Measurements from ENCODE around the gene MYO1D.

MYO1D gene

DNA sequence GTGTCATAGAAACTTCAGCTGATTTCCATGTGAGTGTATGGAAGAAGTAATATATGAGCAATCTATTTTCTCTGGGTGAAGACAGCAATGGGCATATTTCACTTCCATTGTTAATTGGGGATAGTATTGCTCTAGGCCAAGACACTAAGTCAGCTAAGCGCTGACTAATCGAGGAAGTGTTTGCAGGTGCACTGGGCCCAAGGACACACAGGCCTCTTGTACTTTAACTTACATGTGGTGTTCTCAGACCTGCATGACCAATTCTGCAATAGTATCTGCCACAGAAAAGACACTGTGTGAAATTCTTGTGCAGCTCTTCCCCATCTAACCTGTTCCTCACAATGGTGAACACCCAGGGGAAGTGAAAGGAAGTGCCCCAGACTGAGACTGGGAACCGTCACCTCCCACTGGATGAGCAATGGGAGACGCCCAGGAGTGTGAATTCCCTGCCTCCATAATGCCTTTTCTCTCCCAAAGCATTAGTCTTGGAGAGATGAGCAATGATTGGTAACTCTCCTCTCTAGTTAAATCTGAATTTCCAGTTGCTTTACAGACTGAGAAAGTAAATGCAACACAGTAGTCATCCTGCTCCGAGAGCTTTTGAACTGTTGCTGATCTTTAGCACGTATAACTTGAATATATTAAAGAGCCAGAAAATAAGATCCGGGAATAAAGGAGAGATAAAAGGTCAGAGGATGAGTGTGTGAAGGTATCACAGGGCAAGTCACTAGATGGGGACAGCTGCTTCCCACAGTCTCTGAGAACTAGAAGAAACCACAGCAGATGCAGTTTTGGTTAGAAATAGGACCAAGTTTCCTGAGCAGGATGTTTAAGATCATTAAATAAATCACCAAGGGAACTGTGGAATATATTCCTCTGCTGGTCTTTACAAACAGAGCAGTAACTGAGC is 307.5 kb downstream of the MYO1D start:
- no peak for DNase-seq (ENCODE audit: low spot score)

DNA sequence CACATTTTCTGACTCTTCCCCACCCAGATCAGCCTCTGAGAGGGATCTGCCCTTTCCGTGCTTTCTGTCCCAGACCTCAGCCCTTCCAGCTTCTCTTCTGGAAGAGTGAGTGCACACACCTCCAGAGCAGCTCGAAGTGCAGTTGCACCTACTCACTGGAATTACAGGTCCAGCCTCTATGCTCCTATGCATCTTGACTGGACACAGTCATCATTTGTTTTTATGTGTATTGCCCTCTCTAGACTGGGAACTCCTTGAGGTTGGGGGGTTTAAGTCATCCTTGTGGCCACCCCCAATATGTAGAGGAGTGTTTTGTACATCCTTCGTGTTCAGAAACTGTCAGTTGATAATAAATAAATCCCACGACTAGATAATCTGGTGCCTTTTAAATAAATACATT is 308.2 kb downstream of the MYO1D start:
- no peak for DNase-seq (ENCODE audit: low spot score)

DNA sequence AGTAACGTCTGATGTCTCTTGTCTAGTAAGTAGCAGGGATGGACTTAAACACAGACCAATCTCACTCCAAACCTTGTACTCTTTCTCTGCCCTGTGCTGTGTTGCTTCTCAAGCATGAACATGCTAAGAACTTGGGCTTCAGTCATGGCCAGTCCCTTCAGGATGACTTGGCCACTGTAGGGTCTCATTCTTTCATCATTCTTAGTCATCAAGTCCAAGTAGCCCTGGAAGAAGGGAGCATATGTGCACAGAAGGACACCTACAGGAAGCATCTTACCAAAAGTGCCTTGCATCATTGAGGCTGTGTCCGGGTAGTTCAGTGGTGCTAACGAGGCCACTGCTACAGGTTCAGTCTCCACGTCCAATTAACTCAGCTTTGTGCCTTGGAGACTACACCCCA is 309.4 kb downstream of the MYO1D start:
- no peak for DNase-seq (ENCODE audit: low spot score)

DNA sequence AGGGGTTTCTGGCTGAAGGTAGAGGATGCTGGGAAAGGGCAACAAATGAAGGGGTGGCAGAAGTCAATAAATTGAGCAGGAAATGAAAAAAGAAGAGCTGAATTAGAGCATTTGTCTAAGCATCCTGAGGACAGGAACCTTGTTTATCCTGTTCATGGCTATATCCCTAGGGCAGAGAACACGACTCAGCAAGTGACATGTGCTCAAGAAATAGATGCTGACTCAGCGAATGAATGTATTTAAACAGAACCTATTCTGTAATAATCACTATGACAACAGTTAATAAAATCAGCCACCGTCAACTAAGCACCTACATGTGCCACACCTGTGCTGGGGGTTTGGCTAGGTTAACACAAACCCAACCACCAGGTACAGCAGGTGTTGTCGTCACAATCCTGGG is 309.8 kb downstream of the MYO1D start:
- no peak for DNase-seq (ENCODE audit: low spot score)

DNA sequence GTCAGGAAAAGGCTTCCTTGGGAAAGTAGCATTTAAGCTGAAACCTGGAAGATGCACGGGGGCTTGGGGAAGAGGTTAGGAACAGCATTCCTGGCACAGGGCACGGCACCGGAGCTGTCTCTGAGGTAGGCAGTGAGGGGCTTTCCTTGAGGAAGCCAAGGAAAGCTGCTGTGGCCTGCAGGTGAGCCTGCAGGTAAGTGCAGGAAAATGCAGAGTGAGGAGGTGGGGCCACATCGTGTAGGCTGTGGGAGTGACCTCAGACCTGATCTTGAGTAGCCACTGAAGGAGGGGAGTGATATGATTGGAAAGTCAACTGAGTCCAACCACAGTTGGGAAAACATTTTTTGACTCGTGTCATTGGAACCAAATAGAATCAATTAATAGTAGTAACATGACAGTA is 310.6 kb downstream of the MYO1D start:
- no peak for DNase-seq (ENCODE audit: low spot score)

DNA sequence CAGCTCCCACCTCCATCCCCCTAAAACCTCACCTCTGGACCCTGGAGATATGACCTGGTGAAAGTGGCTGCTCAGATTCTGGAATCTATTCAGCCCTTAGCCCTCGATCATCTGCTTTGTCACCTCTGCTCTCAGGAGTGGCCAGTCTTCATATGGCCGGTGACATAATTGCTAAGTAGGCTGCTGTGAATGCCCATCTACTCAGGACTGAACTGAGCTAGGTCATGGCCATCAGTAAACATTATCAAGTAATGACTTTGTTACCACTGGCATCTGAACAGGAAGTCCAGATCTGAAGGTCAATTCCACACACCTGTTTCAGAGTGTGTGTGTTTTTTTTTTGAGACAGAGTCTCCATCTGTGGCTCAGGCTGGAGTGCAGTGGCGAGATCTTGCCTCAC is 311.5 kb downstream of the MYO1D start:
- DNase-seq (ENCODE audit: low spot score) = no peak

DNA sequence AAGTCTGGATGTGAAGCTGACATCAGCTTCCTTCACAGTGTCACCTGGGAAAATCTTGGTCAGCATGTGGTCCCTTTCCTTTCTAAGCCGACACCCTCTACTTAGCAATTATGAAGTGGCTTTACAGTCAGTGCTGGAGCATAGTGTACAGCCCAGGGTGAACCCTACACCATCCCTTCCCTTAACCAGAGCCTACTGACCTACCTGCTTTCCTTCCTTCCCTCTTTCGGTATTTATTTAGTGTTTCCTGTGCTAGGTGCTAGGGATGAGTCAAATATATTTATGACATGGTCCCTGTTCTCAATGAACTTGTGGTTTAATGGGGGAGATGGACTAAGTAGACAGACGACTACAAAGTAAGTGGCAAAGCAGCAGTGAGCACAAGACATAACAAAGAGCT is 312.6 kb downstream of the MYO1D start:
- no peak for DNase-seq (ENCODE audit: low spot score)

DNA sequence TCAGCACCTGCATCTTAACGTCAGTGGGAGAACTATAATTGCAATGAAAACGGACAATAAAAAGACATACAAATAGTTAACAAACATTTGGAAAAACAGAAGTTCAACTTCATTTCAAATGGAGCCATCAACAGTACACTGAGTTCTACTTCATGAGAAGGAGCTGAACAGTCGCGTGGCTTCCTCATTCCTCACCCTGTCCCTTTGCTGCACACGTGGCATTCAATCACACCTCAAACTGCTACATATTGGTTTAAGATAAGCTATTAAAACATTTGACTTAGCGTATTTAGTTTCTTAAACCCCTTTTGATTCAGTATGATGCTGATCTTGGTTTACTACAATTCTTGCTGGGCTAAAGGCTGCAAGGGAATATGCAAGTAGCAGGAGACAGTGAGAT is 313.3 kb downstream of the MYO1D start:
- no peak for DNase-seq (ENCODE audit: low spot score)

DNA sequence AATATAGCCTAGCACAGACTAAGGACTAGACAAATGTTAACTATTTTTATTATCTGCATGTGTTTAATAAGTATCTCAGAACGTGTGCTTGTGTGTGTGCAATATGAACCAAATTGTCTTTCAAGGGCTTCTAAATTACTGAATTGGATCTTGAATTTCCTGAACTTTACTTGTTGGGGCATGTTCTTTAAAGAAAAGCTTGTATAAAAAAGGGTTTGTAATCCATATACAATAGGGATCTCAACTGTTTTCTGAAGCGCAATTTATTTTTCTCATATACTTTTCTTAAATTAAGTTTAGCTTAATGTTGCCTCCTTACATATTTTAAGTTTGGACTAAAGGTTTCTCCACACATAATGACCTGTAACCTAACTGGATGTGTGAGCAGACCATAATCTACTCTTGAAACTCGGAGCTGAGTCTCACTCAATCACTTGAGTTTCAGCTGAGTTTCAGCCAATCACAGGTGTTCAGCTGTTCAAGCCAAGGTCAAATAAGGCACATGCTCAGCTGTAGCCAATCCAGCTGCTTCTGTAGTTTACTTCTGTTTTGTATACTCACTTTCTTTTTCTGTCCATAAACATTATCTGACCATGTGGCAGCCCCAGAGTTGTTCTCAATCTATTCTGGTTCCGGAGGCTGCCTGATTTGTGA is 317.8 kb downstream of the MYO1D start:
- DNase-seq (ENCODE audit: low spot score) = no peak

DNA sequence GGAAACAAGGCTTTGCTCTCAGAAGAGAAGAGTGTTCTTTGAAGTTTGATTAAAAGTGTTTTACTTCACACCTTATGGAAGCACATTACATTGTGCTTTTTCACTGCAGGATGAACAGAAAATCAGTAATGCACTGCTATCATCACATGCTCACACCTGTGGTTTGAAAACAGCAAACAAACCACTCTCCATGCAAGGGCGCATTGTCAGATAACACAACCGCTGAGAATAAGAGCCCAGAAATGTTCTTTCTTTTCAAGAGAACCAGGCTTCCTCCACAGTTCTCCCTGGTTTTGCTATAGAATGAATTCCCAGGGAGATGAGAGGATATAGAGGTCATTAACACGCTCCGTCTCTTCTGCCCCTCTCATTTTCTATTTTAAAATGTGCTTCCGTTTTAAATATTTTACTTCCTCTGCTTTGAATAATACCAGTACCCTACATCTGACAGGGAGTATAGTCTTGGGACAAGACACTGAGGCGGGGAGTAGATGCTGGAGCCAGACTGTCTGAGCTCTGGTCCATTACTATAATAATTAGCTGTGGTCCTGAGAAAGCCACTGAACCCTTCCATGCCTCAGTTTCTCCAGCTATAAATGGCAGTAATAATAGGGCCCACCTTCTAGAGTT is 318.5 kb downstream of the MYO1D start:
- DNase-seq (ENCODE audit: low spot score) = no peak

DNA sequence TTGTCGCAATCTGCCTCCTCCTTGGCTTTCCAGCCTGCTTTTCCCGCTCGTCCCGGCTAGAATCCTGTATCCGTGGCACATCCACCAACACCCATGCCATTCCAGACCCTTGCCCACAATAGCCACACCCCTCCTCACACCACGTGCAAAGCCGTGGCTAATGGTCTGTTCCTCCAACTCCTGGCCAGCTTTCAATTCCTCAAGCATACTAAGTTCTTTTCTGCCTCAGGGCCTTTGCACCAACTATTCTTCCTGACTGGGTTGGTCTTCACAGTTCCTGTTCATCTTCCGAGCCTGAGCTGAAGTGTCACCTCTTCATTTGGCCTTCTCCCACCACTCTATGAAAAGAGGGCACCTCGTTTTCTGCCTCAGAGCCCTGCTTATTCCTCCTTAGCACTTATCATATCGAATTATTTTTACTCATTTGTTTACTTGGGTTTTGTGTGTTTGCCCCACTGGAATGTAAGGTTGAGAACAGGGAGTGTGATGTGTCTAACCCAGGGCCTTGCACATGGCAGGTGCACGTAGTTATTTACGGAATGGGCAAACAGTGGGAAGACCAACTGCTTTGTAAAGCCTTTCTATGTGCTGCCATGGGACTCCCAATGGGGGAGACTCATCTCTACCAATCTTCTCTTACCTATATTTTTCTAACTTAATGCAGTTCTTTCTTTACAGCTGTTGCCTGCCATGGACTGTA is 321.2 kb downstream of the MYO1D start:
- DNase-seq (ENCODE audit: low spot score) = no peak

DNA sequence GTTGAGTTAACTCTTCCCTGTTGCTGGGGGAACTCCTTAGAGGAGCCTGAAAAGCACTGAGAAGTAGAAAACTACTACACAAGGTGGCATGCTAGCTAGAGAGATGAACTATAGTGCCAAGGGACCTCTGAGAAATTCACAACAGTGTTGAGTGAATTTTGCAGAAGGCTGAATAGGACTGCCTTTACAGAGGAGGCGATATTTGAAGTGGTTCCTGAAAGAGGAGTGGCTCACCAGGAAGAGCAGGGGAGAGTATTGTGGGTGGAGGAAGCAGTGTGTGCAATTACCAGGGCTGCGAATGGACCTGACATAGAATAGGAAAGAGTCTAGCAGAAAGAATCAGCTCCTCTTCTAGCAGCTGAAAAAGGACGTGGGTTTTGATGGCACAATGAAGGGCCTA is 323.8 kb downstream of the MYO1D start:
- no peak for DNase-seq (ENCODE audit: low spot score)

DNA sequence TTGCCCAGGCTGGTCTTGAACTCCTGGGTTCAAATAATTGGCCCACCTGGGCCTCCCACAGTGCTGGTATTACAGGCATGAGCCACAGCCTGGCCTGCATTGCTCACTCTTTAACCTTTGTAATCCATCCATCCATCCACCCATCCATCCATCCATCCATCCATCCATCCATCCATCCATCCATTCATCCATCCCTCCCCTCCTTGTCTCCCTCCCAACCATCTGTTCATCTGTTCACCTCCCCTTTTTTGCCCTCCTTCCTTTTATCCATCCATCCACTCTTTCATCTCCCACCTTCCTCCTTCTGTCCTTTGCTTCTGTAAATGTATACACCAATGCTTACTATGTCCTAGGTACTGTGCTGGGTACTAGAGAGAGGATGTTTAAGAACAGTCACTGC is 324.6 kb downstream of the MYO1D start:
- DNase-seq (ENCODE audit: low spot score) = no peak

DNA sequence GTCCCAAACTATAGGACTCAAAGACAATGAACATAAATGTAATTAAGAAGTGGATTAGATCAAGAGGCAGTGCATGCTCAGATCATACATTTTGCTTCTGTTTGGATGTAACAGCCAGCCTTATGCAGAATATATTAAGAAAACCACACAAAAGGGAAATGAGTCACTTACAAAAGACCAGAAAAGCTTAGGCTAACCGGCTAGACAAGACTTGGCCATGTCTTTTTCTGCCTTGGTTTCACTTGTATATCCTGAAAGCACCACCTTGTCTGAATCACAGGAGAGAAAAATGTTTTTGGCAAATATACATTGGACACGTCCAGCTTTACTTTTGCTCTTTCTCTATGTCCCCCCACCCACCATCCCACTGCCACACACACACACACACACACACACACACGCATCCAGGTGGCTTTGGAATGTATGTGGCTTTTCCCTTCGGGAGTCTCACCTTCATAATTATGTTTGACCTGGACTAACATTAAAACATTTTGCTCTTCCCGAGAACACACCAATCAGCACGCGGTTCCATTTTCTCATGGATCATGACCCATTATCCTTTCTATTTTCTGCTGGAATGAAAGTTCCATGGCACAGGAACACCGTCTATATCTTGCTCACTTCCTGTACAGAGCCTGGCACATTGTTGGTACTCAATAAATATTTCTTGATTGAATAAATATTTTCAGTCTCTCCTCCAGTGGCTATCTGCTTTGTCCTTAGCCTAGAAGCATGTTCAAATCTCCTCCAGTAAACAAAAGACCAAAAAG is 325.6 kb downstream of the MYO1D start:
- no peak for DNase-seq (ENCODE audit: low spot score)

DNA sequence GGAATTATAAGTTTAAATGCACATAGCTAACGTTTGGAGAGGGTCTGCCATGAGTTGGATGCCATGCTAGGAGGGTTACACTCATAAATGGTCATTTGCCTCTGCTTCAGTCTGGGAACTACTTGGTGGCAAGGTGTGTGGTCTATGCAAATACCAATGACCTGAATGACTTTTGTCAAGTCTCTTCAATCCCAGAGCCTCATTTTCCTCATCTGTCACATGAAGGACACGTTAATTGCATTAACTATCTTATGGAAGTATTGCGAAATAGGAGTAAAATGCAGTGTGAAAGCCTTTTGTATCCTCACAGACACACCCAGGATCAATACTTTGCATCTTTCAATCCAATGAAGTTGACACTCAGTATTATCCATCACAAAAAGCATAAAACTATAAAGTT is 327.4 kb downstream of the MYO1D start:
- no peak for DNase-seq (ENCODE audit: low spot score)

DNA sequence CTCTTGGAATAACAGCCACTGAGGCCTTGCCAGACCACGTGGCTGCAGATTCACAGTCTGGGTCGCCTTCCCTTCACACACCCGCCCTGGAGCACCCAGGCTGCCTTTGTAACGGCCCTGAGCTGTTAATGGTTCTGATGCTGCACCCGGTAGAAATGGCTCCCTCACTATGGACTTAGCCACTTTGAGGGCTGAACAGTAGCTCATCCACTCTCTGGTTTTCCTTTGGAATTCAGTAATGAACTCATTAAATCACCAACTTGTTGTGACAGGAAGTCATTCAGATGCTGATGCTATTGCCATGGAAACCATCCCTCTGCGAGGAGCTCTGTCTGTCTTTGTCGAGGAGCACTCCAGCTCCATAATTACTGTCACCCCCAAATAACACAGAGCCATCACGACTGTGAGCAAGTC is 330.9 kb downstream of the MYO1D start:
- DNase-seq (ENCODE audit: low spot score) = no peak

DNA sequence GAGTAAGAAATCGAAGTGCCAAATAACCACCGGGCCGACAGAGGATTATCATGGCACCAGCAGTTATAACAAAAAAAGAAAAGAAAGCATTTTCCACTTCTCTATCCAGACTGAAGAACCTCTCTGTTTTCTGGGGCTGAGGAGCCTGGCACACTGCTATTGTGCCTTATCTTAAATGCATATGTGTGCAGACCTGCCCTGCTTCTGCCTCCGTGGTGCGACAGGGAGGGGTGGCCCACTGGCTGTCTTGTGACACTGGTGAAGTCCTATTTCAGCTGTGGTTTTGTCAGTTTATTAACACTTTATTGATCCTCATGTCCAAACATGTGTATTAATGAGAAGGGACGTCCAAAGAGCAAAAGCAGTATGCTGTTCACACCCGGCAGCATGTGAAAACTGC is 334.7 kb downstream of the MYO1D start:
- DNase-seq (ENCODE audit: low spot score) = peak; percentile 27

DNA sequence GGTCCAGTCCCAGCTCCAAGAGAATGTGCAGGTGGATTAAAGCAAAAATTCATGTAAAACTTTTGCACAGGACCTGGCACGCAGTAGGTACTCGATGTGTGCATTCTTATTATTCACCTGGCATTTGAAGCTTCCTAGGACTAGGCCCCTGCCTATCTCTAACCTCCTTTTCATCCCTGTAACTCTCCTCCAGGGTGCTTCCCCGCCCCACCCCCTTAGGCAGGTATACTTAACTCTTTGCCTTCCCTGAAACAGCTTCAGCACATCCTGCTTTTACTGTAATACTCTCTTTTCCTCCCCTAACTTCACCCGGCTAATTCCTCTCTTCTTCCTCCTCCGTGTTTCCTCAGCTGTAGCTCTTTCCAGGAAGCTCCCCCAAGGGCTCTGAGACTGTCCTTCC is 335.3 kb downstream of the MYO1D start:
- no peak for DNase-seq (ENCODE audit: low spot score)

DNA sequence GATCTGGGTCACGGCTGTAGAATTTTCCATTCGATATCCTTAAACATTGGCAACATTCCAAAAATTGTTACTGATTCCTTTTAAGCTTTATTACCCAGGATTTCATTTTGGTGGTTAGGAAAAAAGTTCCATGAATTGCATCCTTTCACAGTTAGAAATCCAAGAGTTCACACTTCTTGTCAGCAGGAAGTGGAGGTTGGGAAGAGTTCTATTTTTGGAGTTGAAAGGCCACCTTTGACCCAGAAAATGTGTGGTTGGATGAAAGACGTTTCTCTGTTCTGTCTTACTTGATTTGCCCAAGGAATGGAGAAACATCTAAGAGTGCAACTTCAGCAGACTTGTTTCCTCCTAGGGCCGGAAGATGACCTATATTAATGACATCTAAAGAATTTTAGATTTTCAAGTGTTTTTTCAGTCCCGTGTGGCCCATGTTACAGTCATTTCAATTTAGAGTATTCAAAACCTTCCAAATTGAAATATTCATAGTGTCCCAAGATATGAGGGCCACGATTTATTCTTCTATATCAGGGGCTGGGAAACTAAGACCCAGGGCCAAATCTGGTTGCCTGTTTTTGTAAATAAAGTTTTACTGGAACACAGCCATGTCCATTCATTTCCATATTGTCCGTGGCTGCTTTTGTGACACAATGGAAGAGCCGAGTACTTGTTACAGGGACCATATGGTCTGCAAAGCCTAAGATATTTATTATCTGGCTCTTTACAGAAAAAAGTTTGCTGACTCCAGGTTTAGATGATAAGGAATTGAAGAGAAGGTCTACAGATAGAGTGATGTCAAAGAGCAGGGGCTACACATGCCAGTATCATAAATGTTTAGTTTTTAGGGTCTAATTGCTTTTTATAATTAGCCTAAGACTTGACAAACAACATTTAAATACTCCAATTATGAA is 339.9 kb downstream of the MYO1D start:
- no peak for DNase-seq (ENCODE audit: low spot score)

DNA sequence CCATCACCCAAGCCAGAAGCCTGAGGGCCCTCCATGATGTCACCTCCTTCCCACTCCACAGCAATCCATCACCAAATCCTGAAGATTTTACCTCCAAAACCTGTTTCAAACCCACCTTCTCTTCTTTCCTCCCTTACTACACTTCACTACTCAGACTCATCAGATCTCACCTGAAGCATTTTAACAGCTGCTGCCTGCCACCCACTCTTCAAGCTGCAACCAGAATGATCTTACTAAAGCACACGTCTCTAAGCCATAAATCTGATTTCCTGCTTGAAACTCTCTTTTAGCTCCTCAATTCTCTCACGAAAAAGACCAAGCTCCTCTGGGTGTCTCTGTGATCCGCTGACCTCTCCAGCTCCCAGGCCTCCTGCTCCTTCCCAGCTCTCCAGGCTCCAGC is 343.6 kb downstream of the MYO1D start:
- no peak for DNase-seq (ENCODE audit: low spot score)

DNA sequence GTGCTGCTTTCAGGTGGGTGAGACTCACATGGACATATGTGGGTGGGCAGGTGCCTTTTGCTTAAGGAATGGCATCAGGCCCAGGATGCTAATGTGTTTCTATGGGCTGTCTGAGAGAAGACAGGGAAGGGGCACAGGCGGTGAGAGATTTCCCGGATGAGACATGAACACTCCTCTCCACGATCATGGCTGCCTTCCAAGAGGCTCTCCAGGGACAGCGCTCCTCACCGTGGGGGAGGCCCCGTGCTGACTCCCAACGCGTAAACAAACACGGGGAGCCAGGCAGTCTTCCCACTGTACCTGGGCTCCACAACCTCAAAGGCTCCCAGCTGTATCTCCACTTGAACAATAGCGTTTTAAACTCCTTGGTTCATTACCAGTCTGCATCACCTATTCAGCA is 347.3 kb downstream of the MYO1D start:
- no peak for DNase-seq (ENCODE audit: low spot score)

Data from hematopoietic multipotent progenitor cell treated with erythropoietin and hydrocortisone succinate and interleukin-3 and kit ligand, for 17 days (in vitro differentiated cells).